Heart left ventricle (tissue), 16 donors: ENCODE measurements around the gene GNG7. TPM values are rescaled to one million over a fixed set of nuclear protein-coding genes. Genes with fewer than 3 reads are reported as not detected.

ENCODE experiments used
- ATAC-seq, 4 donors: fragments of 200-7000 bp; cut with Tn5 transposase; one replicate each; pipeline ENCODE4 v1.9.1; 2020 to 2022; ENCODE audit warnings: moderate library complexity in 4 of 4, mild to moderate bottlenecking in 3 of 4, moderate number of reproducible peaks in 1 of 4
- DNase-seq, 5 donors: peaks; one replicate each; pipeline ENCODE4 v3.0.0-alpha.2; 2020
- H3K27ac ChIP-seq, 12 donors: fragments of 200-600 bp; sonication (generic) in 4 of 12; one replicate each; pipeline versions ENCODE4 v1.5.0 to v1.8.0; 2016 to 2022; ENCODE audit warnings: mild to moderate bottlenecking in 2 of 12
- H3K27me3 ChIP-seq, 9 donors: fragments of 200-600 bp; sonication (generic) in 2 of 9; one replicate each; pipeline versions ENCODE4 v1.5.1 to v1.8.0; 2016 to 2022; ENCODE audit warnings: mild to moderate bottlenecking in 3 of 9
- H3K36me3 ChIP-seq, 9 donors: fragments of 200-600 bp; sonication (generic) in 2 of 9; one replicate each; pipeline versions ENCODE4 v1.5.0 to v1.8.0; 2018 to 2022; ENCODE audit warnings: mild to moderate bottlenecking in 2 of 9
- H3K4me1 ChIP-seq, 12 donors: fragments of 200-600 bp; sonication (generic) in 4 of 12; one replicate each; pipeline versions ENCODE4 v1.5.0 to v1.8.0; 2016 to 2022; ENCODE audit warnings: mild to moderate bottlenecking in 3 of 12
- H3K4me3 ChIP-seq, 12 donors: fragments of 200-600 bp; sonication (generic) in 4 of 12; one replicate each; pipeline versions ENCODE4 v1.5.0 to v1.8.0; 2017 to 2022; ENCODE audit warnings: mild to moderate bottlenecking in 9 of 12, moderate library complexity in 4 of 12
- H3K9me3 ChIP-seq, 12 donors: fragments of 200-600 bp; sonication (generic) in 4 of 12; one replicate each; pipeline versions ENCODE4 v1.5.0 to v1.8.0; 2016 to 2022; ENCODE audit warnings: mild to moderate bottlenecking in 1 of 12
- POLR2A ChIP-seq, 2 donors: fragments of 450-650 bp; IDR thresholded peaks; one replicate each; pipeline ENCODE4 v1.6.1; 2017; ENCODE audit warnings: antibody characterized with exemption in 2 of 2, mild to moderate bottlenecking in 2 of 2, moderate library complexity in 2 of 2
- WGBS, 4 donors: extraction: QIAGEN DNeasy Blood & Tissue Kit in 2 of 4; methylation state at CpG; one replicate each; pipeline versions ENCODE4 v1.1.5 to v1.1.7; 2013 to 2018; 5-methylcytosine and 5-hydroxymethylcytosine counted together
- intact Hi-C, 10 donors: fragments of 100-400 bp; cut with DNase I; formaldehyde crosslinking; loops; one replicate each; pipeline versions ENCODE4 v1.11.1 to v1.14.2; 2022
- polyA plus RNA-seq, 2 donors: library from polyadenylated mRNA; stranded (reverse); fragments of 200-250 nt; gene quantifications; one replicate each; pipeline ENCODE4 v1.2.3, GENCODE V29; 2013
- total RNA-seq, 9 donors: library from RNA; depleted of rRNA in 2 of 9; stranded (reverse); fragments of >200 nt in 2 of 9; fragmentation: NEBNext Ultra II Directional in 3 of 9; extraction: Animal tissue kit (Norgen Biotek cat#: 25700) in 3 of 9; gene quantifications; one replicate each; pipeline versions ENCODE4 v1.1.0 to v1.2.4, GENCODE V29; 2016 to 2023
- TF ChIP-seq, protein P1 (sequence below), 12 donors: fragments of 200-600 bp; sonication (generic) in 4 of 12; IDR thresholded peaks; one replicate each; pipeline versions ENCODE4 v1.5.0 to v1.8.0; 2018 to 2022; ENCODE audit warnings: antibody characterized with exemption in 12 of 12, mild to moderate bottlenecking in 5 of 12
- donor health status: ischemic (EF 13 %, LVEDD 7.1; RV severe dilation, severe dysfunction).
- donor health status: healthy with polysubstance abuse.
- donor health status: DM: no; HTN: yes; CAD: no.
- donor health status: DM: no; HTN: no; CAD: no.
- donor health status: ischemic (EF 25% LVEDD 6.9; RV normal size, moderate dysfunction).
- donor health status: ischemic (EF 25% LVEDD 5.7; RV mildly dilated, moderate dysfunction).
- donor health status: healthy.
- donor health status: DM: yes; HTN: yes; CAD: no.
- donor health status: ischemic (EF 35%, LVEDD 5.7; RV mildly dilated, moderate dysfunction).
- donor health status: nonischemic (EF 11% LVEDD 7.7; RV severe dilation, severe dysfunction).
- donor health status: DM: yes; HTN: yes; CAD: no.
- donor health status: PGD.
- donor health status: ischemic (EF 29% LVEDD 5.4; RV normal size, mild dysfunction).
- donor health status: nonischemic (EF 23%, LVEDD 6.1; RV moderate dilation, normal function).

The GNG7 gene
- total and polyA plus RNA-seq, 11 donors = 11.7 to 46.4 (median 24.0) TPM

GRCh38 chr19:2536461-2536860 is 166.0 kb downstream of the GNG7 start:
- Histone ChIP-seq H3K27ac (peak overlapping the region in 3 of 12 donors; percentile 14 to 30 (median 19)), H3K9me3 (peaks cover 0 to 13% (median 0%) of the 10 kb centered on the region in 12 donors), H3K27me3 (no peaks in the 10 kb centered on the region), H3K36me3 (no peaks in the 10 kb centered on the region), H3K4me1 (peaks cover 4 to 21% (median 15%) of the 10 kb centered on the region in 12 donors), H3K4me3 (no peak overlapping the region)
- intact Hi-C loops = no loop called here
- no peak for TF ChIP-seq POLR2A (IDR thresholded peaks at IDR 0.05)
- TF ChIP-seq, protein P1, sequence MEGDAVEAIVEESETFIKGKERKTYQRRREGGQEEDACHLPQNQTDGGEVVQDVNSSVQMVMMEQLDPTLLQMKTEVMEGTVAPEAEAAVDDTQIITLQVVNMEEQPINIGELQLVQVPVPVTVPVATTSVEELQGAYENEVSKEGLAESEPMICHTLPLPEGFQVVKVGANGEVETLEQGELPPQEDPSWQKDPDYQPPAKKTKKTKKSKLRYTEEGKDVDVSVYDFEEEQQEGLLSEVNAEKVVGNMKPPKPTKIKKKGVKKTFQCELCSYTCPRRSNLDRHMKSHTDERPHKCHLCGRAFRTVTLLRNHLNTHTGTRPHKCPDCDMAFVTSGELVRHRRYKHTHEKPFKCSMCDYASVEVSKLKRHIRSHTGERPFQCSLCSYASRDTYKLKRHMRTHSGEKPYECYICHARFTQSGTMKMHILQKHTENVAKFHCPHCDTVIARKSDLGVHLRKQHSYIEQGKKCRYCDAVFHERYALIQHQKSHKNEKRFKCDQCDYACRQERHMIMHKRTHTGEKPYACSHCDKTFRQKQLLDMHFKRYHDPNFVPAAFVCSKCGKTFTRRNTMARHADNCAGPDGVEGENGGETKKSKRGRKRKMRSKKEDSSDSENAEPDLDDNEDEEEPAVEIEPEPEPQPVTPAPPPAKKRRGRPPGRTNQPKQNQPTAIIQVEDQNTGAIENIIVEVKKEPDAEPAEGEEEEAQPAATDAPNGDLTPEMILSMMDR (IDR thresholded peaks at IDR 0.05) = no peak
- ATAC-seq = no peak
- 71 to 83% (median 77%) methylated on average over 12 of the region's 12 CpGs for WGBS, 4 donors
- DNase-seq = peak in 1 of 5 donors; percentile 14

- intact Hi-C loops = no loop called here
- Histone ChIP-seq H3K27ac (no peak overlapping the region), H3K4me1 (peaks cover 0 to 7% (median 0%) of the 10 kb centered on the region in 12 donors), H3K27me3 (no peaks in the 10 kb centered on the region), H3K36me3 (no peaks in the 10 kb centered on the region), H3K4me3 (no peak overlapping the region), H3K9me3 (peaks cover 0 to 13% (median 0%) of the 10 kb centered on the region in 12 donors)
- no peak for ATAC-seq
- WGBS, 4 donors = 80 to 97% (median 88%) methylated on average over 2 of the region's 2 CpGs
- DNase-seq = peak in 1 of 5 donors; percentile 3
- TF ChIP-seq, protein P1 (IDR thresholded peaks at IDR 0.05) = no peak
- TF ChIP-seq POLR2A (IDR thresholded peaks at IDR 0.05) = no peak
Observed at GRCh38 chr19:2534423-2535013, 168.0 kb downstream of the GNG7 start.

GRCh38 chr19:2533686-2534422 is 168.6 kb downstream of the GNG7 start:
- Histone ChIP-seq H3K27ac (no peak overlapping the region), H3K27me3 (no peaks in the 10 kb centered on the region), H3K4me1 (peaks cover 0 to 7% (median 0%) of the 10 kb centered on the region in 12 donors), H3K36me3 (no peaks in the 10 kb centered on the region), H3K4me3 (no peak overlapping the region), H3K9me3 (peaks cover 0 to 13% (median 0%) of the 10 kb centered on the region in 12 donors)
- DNase-seq (peak in 1 of 5 donors; percentile 6), ATAC-seq (no peak)
- no peak for TF ChIP-seq POLR2A (IDR thresholded peaks at IDR 0.05)
- TF ChIP-seq, protein P1 (IDR thresholded peaks at IDR 0.05) = no peak
- intact Hi-C loops = no loop called here
- WGBS, 4 donors = 81 to 87% (median 84%) methylated on average over 6 of the region's 6 CpGs

DNA sequence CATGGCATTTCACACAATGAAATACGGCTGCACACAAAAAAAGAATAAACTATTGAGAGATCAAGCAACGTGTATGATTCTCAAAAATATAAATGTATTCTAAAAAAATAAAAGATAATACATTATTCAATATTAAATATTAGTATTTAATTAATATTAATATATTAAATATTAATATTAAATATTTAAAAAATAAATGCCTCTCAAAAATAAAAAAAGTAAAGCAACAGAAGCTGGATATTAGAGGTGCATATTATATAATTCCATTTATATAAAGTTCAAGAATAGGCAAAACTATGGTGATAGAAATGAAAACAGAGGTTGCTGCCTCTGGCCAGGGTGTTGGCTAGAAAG is 169.4 kb downstream of the GNG7 start:
- Histone ChIP-seq H3K4me3 (no peak overlapping the region), H3K4me1 (peaks cover 0 to 7% (median 0%) of the 10 kb centered on the region in 12 donors), H3K9me3 (peaks cover 0 to 13% (median 0%) of the 10 kb centered on the region in 12 donors), H3K36me3 (no peaks in the 10 kb centered on the region), H3K27me3 (no peaks in the 10 kb centered on the region), H3K27ac (no peak overlapping the region)
- TF ChIP-seq, protein P1 (IDR thresholded peaks at IDR 0.05) = no peak
- TF ChIP-seq POLR2A (IDR thresholded peaks at IDR 0.05) = no peak
- 30 to 45% (median 39%) methylated on average over 2 of the region's 2 CpGs for WGBS, 4 donors
- no peak for ATAC-seq
- no peak for DNase-seq
- intact Hi-C loops = no loop called here
